ENCODE data around the gene USP40. TPM values are rescaled to one million over a fixed set of nuclear protein-coding genes. Genes with fewer than 3 reads are reported as not detected.
A peak's percentile ranks its signal among the peaks of the same experiment; 100 is the strongest.

Gene USP40
- total RNA-seq, 4 donors from 2014 or later: 70.7 to 99.0 (median 85.7) TPM

- Histone ChIP-seq H3K27ac (no peak overlapping the region), H3K4me3 (replicated peaks in 1 of 3) (no peak overlapping the region), H3K4me1 (peaks cover 0 to 22% of the 10 kb centered on the region in 2 donors), H3K9me3 (no peaks in the 10 kb centered on the region), H3K27me3 (no peaks in the 10 kb centered on the region), H3K36me3 (no peaks in the 10 kb centered on the region)
- no peak for TF ChIP-seq CTCF (IDR thresholded peaks at IDR 0.05)
- TF ChIP-seq POLR2A (IDR thresholded peaks at IDR 0.05): no peak
- intact Hi-C loops (cut with DNase I): no loop called here
- 75 to 83% methylated on average over 5 of the region's 5 CpGs for WGBS, 2 donors
- DNase-seq: no peak
Measured at GRCh38 chr2:233542507-233542906, 24.1 kb downstream of the USP40 start.

- H3K36me3 ChIP-seq: no peaks in the 10 kb centered on the region
Measured at GRCh38 chr2:233538741-233539140, 27.8 kb downstream of the USP40 start.

GRCh38 chr2:233535271-233535670 lies 31.3 kb downstream of the USP40 start:
- peaks cover 0 to 10% of the 10 kb centered on the region in 2 donors for H3K36me3 ChIP-seq
- no peak for DNase-seq
- peaks cover 0 to 7% of the 10 kb centered on the region in 2 donors for H3K4me1 ChIP-seq
- no peaks in the 10 kb centered on the region for H3K27me3 ChIP-seq
- TF ChIP-seq POLR2A (IDR thresholded peaks at IDR 0.05) (no peak), CTCF (IDR thresholded peaks at IDR 0.05) (no peak)
- peak overlapping the region in 1 of 3 donors; percentile 11 for H3K27ac ChIP-seq
- H3K9me3 ChIP-seq: no peaks in the 10 kb centered on the region
- intact Hi-C loops (cut with DNase I): no loop called here
- H3K4me3 ChIP-seq (replicated peaks in 1 of 3): no peak overlapping the region

More at GRCh38 chr2:233538741-233539140, 27.8 kb downstream of the USP40 start:
- no peak for DNase-seq
- Histone ChIP-seq H3K27ac (no peak overlapping the region), H3K4me1 (peaks cover 0 to 7% of the 10 kb centered on the region in 2 donors), H3K27me3 (no peaks in the 10 kb centered on the region), H3K9me3 (no peaks in the 10 kb centered on the region), H3K4me3 (replicated peaks in 1 of 3) (no peak overlapping the region)
- intact Hi-C loops (cut with DNase I): no loop called here
- TF ChIP-seq POLR2A (IDR thresholded peaks at IDR 0.05) (no peak), CTCF (IDR thresholded peaks at IDR 0.05) (no peak)
- 95 to 97% methylated on average over 5 of the region's 5 CpGs for WGBS, 2 donors

- WGBS, 2 donors: 96 to 98% methylated on average over 1 of the region's 1 CpG
- H3K4me1 ChIP-seq: peaks cover 0 to 7% of the 10 kb centered on the region in 2 donors
- no peak overlapping the region for H3K27ac ChIP-seq
- TF ChIP-seq POLR2A (IDR thresholded peaks at IDR 0.05) (no peak), CTCF (IDR thresholded peaks at IDR 0.05) (no peak)
- DNase-seq: no peak
- H3K9me3 ChIP-seq: no peaks in the 10 kb centered on the region
- no peak overlapping the region for H3K4me3 ChIP-seq (replicated peaks in 1 of 3)
- H3K27me3 ChIP-seq: no peaks in the 10 kb centered on the region
- H3K36me3 ChIP-seq: peaks cover 0 to 12% of the 10 kb centered on the region in 2 donors
- intact Hi-C loops (cut with DNase I): no loop called here
Measured at GRCh38 chr2:233532971-233533370, 33.6 kb downstream of the USP40 start.

GRCh38 chr2:233531955-233532354 lies 34.6 kb downstream of the USP40 start:
- 75 to 85% methylated on average over 6 of the region's 6 CpGs for WGBS, 2 donors
- intact Hi-C loops (cut with DNase I): no loop called here

More at GRCh38 chr2:233531955-233532354, 34.6 kb downstream of the USP40 start:
- no peaks in the 10 kb centered on the region for H3K9me3 ChIP-seq
- TF ChIP-seq POLR2A (IDR thresholded peaks at IDR 0.05) (no peak), CTCF (IDR thresholded peaks at IDR 0.05) (no peak)
- peaks cover 0 to 12% of the 10 kb centered on the region in 2 donors for H3K36me3 ChIP-seq
- H3K27ac ChIP-seq: no peak overlapping the region
- no peak for DNase-seq
- H3K4me3 ChIP-seq (replicated peaks in 1 of 3): no peak overlapping the region
- no peaks in the 10 kb centered on the region for H3K27me3 ChIP-seq
- H3K4me1 ChIP-seq: peaks cover 0 to 7% of the 10 kb centered on the region in 2 donors

Measured in thyroid gland (tissue), 4 donors.